NCI-H146 treated with DMSO at 0.1 percent for 48 hours (cell line): ENCODE data around the gene PRDM4.
"Not testable (repeated sequence)": the region's sequence is repeated elsewhere in the genome, so short reads cannot be mapped to it uniquely, and the experiment has no call there.

Experiments
- DNase-seq: peaks from one replicate; lab custom pipeline; 2025; ENCODE audit not compliant: unreplicated experiment; lab: John Stamatoyannopoulos, UW

The PRDM4 gene

DNA sequence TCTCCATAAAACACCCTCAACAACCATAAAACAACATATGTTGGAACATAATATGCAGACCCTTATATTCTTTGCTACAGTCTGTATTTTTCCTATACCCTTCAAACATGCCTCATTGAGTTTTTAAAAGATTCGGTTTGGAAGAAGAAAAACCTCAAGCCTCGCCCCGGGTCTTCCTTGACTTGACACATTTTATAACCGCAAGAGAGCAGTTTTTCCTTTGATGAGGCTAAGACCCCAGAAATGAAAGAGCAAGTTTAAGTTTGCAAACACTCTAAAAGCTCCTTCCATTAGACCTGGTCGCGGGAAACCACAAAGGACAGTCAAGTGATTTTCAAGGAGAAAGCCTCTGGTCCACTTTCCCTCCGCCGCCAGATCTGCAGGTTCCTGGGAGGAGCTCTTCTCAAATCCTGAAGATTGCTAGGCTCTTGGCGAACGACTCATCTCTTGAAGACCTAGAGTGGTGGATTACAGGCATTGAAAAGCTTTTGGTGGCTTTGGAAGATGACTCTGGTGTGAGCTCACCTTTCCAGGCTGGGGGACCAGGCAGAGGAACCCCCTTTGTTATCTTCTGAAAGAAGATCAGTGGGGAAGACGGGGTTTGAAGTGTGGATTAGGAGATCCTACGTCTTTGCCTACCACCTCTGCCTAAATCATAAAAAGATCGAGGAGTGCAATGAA, 13.6 kb upstream of the PRDM4 start, which contains the start of gene ASCL4:
ASCL4 (plus strand) TSS at position 356 of the 681 bp plus-strand sequence. CDS start 515 bp downstream, outside the sequence.
- no peak for DNase-seq

DNA sequence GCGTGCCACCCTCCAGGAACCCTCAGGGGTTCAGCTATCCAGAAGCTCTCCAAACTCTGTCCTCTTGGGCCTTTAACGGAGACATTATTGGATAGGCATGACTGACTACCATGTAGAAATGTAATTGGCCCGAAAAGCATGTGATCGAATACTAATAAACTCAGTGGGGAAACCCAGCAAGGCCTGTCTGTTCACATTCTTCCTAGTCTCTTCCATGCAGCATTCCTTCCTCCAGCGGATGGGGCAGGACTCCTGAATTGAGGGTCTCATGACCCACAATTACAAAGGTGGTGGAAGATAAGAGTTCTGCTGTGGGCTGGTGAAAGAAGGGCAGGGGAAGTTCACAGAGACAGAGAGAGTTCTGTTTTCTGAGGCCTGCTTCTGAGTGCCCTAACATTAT, 6.5 kb upstream of the PRDM4 start:
- no peak for DNase-seq

DNA sequence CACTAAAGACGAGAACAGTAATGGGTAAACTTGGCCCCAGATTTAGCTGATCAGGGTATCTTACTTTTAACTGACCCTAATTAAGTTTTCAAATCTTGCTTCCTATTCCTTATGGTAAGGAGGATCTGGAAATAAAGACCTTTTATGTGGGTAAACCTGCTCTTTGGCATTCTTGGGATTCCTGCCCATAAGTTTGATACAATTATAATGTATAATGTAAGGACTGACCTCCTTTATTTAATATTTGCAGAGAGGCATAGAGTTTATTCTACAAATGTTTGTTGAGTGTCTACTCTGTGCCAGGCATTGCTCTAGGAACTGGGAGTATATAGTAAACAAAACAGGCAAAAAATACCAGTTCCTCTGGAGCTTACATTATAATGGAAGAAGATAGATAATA, 4.4 kb upstream of the PRDM4 start:
- no peak for DNase-seq

DNA sequence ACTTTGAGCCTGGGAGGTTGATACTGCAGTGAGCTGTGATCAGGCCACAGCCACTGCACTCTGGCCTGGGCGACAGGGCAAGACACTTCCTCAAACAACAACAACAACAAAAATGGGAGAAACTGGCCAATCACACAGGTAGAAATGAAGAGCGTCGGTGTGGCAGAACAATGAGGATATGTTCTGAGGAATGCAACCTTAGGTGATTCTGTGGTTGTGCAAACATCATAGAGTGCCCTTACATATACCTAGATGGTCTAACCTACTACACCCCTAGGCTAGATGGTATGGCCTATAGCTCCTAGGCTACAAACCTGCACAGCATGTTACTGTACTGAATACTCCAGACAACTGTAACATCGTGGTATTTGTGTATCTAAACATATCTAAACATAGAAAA, 3.7 kb upstream of the PRDM4 start:
- DNase-seq = no peak

DNA sequence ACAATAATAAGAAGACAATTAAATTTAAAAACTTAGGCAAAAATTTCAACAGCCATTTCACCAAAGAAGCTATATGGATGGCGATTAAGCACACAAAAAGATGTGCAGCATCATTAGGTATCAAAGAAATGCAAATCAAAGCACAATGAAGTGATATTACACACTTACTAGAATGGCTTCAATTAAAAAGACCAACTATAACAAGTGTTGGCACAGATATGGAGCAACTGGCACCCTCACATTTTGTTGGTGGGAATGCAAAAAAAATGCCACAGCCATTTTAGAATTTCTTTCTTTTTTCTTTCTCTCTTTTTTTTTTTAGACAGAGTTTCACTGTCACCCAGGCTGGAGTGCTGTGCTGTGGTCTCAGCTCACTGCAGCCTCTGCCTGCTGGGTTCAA, 1.9 kb upstream of the PRDM4 start:
- DNase-seq = no peak

DNA sequence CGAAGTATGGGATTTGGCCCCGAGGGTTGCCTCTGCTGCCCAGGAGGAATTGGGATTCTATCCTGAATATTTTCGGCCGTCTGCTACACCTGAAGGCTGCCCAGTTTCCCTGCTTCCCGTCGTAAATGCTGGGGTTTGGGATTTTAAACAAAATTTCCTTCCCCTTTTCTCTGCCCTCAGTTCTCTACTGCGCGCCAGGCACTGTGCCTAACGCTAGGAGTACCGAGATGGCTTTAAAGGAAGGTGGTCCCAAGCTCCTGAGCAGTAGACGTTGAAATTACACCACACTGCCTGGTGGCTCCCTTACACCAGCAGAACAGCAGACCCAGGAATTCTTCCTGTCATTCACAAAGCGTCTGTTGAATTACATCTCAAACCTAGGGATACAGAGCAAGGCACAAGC, 566 bp upstream of the PRDM4 start:
- no peak for DNase-seq

DNA sequence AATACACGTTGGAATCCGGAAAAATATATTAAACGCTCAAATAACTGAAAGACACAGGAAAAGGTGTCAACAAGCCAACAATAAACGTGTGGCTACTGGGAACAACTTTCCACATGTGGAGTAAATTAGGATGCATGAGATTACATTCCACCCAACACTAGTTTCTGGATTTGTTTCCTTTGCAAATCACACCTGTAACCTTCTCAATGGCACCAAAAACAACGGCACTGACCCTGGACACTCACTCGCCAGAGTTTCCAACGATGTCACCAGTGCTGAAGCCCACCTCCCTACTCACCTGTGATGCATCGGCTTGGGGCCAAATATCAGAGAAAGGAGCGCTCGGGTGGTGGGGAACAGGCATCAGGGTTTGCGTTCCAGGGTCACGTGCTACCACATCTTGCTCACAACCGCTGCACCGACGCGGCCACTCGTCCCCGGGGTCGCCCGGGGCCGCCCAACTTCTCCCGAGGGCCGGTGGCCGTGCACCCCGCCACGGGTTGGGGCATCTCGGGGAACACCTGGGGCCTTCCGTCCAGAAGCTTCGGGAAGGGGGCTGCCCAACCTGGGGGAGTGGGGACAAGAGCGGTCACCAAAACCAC, 629 bp downstream of the PRDM4 start:
- DNase-seq = peak; percentile 24

DNA sequence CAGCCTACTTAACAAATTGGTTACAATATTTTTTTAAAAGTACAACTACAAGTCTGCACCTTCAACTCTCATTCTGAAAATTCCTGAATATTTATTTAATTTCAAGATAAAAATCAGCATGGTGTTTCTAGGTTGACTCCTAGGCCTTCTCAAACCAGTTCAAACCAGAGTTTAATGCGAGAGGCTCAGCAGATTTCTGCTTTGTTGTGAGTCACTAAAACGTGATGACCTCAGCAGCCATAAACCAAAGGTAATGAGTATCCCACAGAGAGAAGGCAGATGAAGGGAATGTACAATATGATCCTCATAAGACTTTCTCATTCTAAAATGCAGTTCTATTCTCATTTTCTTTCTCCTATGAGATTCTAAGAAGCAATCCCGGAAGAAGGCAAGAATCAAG, 1.5 kb downstream of the PRDM4 start:
- DNase-seq = peak; percentile 11

DNA sequence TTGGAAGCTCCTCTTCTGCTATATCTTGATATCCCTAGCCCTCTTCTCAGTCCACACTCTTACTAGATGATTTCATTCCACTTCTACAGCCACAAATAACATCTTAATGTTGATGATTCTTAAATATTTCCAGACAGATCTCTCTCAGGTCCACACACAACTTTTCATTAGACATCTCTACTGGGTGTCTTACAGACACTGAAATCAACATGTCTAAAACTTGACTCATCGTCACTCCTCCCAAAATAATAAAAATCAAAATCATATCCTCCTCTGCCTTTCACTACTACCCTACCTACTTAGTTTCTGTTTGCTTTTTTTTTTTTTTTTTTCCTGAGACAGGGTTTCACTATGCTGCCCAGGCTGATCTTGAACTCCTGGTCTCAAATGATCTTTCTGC, 11.9 kb downstream of the PRDM4 start:
- DNase-seq = no peak

DNA sequence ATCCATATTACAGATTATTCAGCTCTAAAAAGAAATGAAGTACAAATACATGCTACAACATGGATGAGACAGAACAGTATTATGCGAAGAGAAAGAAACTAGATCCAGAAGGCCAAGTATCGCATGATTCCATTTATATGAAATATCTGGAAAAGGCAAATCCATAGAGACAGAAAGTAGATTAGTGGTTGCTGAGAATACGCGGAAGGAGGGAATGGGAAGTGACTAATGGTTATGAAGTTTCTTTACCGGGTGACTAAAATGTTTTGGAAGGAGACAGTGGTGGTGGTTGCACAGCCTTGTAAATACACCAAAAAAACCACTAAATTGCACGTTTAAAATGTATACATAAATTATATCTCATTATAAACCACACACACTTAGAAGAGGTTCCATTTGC, 12.5 kb downstream of the PRDM4 start:
- no peak for DNase-seq

DNA sequence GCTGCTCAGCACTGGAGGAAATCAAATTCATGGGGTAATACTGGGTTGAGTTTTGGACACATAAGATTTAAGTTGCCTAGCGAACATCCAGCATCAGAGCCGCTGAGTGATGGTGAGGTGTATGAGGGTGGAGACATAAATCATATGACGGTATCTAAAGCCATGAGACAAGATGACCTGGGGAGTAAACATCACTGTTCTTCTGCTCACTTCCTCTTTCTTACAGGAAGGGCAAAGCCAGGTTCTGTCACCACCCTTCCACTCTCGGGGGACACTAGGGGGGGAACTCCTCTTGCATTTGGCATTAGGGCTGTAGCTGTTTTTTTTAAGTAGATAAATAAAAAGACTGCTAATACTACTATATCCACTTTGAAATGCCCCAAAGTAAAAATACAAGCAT, 24.0 kb downstream of the PRDM4 start:
- DNase-seq = no peak

DNA sequence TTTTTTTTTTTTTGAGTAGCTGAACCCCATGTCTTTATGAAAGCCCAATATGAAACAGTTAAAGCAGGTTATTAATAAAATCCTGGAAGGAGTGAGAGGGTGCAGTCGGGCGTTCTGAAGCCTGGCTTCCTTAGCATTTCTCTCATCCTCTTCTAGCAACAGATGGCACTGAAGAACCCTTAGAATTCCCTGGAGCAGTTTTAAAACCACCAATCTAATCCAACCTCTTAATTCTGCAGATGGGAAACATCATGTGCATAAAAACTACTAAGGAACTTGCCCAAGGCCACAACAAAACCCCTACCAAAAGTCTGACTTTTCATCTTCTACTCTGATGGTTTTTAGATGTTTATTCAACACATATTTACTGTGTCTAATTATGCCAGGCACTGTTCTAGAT, 25.2 kb downstream of the PRDM4 start:
- DNase-seq = no peak

DNA sequence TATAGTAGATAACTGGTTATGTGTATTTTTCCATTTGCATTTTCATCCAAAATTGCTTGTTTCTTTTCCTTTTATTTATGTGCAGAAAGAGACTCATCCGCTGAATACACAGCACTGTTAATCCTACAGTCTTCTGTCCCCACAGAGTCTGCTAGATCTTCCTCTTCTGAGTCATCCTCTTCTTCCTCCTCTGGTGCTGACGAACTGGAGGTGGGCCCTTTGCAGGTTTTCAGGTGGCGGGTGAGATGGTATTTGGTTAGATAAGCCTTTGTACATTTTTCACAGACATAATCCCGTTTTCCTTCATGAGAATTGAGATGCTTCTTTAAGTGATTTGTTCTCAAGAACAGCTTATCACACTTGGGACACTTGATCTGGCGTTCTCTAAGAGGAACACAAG, 26.8 kb downstream of the PRDM4 start:
- DNase-seq = no peak

DNA sequence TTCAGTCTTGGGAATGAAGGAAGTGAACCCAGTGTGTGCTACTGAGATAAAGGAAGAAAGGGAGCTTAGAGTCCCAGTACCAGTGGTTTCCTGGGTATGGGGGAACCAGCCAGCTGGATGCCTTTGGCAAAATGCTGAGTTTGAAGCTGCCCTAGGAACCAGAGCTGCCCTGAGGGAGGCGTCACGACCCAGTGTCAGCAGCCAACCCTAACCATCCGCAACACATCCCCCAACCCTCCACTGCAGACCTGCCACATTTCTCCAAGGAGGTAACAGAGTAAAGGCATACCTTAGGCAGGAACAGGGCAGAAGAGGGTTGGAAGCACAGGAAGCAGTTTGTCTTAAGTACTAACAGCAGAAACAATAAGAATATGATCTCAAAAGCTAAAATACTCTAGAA, 28.6 kb downstream of the PRDM4 start:
- no peak for DNase-seq

DNA sequence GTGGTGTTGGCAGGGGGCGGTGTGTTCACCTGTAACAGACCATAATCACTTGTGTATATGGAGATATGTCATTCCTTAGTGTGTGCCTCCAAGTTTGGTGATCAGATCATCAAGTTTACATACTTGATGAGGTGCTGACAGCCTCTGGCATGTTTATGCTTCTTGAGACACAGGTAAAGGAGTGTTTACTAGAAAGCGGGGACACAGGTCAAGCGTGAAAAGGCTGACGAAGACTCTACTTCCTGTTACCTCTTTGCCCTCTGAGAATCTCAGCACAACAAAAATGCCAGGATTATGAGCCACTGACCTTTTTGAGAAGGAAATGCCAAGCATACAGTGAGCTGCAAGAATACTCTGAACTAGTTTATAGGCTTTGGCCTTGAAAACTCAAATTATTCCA, 29.6 kb downstream of the PRDM4 start:
- DNase-seq = no peak

DNA sequence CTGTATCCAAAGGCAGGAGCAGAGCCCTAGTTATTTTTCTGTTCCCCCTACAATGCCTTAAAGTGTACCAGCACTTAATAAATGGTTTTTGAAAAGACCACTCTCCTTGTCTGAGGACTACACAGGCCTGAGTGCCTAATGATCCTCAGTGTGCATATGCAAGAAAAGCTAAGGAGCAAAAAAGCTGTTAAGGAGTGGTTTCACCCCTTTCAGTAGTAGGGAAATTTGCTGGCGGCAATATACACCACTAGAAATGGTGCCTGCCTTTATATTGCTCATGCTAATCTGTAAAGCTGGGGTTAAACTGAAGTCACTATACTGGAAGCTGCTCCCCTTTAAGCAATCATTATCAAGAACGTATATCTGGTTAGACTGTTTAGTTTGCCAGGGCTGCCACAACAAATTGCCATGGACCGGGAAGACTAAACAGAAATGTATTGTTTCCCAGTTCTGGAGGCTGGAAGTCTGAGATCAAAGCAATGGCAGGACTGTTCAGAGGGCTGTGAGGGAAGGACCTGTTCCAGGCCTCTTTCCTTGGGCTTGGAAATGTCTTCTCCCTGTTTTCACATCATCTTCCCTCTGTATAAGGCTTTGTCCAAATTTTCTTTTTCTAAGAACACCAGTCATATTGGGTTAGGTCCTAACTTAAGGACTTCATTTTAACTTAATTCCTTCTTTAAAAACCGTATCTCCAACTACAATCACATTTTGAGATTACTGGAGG, 30.2 kb downstream of the PRDM4 start:
- DNase-seq = no peak

DNA sequence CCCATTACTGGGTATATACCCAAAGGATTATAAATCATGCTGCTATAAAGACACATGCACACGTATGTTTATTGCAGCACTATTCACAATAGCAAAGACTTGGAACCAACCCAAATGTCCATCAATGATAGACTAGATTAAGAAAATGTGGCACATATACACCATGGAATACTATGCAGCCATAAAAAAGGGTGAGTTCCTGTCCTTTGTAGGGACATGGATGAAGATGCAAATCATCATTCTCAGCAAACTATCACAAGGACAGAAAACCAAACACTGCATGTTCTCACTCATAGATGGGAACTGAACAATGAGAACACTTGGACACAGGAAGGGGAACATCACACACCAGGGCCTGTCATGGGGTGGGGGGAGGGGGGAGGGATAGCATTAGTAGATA, 33.2 kb downstream of the PRDM4 start:
- not testable (repeated sequence) for DNase-seq

DNA sequence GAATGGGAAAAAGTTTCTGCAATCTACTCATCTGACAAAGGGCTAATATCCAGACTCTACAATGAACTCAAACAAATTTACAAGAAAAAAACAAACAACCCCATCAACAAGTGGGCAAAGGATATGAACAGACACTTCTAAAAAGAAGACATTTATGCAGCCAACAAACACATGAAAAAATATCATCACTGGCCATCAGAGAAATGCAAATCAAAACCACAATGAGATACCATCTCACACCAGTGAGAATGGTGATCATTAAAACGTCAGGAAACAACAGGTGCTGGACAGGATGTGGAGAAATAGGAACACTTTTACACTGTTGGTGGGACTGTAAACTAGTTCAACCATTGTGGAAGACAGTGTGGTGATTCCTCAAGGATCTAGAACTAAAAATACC, 33.6 kb downstream of the PRDM4 start:
- not testable (repeated sequence) for DNase-seq

DNA sequence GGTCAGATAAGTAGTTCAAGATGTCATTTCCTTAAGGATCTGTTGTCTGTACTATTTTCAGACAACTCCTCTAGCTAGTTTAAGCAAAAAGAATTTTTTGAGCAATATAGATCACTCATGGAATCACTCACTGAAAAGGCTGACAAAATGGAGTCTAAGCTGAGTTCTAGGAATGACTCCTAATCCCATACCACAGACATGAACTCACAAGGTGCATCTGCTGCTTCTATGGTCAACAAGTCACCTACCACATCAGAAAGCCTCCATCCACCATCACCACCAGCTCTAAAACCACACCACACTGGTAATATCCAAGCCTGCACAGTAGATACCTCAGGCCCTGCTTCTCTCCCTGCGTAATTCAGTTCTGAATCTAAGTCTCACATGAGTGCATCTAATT, 42.3 kb downstream of the PRDM4 start:
- DNase-seq = no peak

DNA sequence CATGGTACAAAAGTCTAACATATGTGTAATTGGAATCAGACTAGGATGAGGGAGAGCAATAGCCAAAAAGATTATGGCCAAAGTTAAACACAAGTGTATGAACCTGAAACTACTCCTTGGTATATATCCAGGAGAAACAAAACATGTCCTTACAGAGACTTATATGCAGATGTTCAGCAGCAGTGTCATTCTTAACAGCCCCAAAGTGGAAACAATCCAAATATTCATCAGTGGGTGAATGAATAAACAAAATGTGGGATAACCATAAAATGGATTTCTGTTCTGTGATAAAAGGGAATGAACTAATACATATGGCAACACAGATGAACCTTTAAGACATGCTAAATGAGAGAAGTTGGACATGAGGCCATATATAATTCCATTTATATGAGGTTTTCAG, 45.2 kb downstream of the PRDM4 start:
- DNase-seq = no peak

DNA sequence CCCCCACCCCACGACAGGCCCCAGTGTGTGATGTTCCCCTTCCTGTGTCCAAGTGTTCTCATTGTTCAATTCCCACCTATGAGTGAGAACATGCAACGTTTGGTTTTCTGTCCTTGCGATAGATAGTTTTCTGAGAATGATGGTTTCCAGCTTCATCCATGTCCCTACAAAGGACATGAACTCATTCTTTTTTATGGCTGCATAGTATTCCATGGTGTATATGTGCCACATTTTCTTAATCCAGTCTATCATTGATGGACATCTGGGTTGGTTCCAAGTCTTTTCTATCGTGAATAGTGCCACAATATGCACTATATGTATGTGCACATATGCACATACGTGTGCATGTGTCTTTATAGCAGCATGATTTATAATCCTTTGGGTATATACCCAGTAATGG, 55.4 kb downstream of the PRDM4 start:
- DNase-seq = not testable (repeated sequence)

DNA sequence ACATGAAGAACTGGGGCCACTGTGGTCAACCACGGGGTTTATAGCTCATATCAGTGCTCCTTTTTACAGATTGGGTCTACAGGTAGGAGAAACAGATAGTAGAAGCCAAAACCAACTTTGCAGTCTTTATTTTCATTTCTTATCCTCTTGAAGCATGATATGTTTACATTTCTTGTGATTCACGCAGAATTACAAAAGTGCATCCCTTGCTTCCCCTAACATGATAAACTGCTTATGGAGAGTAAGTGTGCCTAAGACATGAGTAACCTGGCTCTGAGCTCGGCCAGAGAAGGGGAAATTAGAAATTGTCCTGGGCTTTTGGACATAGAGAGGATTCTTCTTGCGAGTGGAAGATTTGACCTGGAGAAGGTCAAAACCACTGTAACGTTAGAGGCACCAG, 56.9 kb downstream of the PRDM4 start:
- no peak for DNase-seq
